Measurements from ENCODE around the gene SORCS2.

SORCS2 gene

DNA sequence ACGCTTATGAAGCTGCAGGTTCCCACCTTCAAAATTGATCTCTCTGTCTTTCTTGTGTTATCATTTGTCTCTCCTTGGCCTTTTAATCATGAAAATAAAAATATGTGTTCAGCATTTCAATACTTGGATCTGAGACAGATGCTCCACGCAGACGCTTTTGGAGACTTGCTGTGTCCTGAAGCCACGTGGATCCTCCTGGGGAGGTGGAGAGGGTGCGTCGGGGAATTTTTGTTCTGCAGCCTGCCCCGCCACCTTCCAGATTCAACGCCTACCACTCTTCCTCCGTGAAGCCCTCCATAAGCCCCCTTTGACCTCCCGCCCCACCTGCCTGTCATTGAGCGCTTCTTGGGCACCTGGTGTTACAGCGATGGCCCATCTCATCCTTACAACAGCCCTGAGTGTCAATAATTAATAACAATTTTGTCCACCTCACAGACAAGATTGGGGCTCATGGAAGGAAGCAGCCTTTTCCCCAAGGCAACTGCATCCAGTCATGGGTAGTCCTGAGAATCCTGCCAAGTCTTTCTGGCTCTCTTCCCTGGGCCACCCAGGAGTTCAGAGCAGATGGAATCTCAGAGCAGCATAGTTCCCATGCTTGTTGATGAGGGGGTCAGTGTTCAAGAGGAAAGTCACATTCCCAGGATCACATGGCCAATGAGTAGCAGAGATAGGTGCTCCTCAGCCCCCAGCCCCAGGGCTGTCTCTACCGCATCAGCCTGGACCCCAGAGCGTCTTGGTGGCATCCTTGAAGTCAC is 415.0 kb downstream of the SORCS2 start:
- DNase-seq: no peak

DNA sequence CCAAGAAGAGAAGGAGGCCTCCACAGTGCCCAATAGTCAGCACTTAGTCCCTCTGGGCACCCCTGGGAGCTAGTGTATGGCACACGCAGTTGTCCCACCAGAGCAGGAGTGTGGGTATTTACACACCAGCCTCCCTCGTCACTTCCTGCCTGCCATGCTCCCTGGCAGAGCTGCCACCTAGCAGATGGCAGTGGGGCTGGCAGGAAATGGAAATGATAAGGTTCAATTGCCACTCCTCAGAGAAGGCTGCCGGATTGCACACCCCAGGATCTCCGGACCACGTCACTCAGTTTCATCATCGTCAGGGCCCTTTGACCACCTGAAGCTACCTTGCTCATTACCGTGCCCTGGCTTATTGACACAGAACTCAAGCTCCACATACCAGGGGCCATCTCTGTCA is 415.7 kb downstream of the SORCS2 start:
- DNase-seq: no peak

DNA sequence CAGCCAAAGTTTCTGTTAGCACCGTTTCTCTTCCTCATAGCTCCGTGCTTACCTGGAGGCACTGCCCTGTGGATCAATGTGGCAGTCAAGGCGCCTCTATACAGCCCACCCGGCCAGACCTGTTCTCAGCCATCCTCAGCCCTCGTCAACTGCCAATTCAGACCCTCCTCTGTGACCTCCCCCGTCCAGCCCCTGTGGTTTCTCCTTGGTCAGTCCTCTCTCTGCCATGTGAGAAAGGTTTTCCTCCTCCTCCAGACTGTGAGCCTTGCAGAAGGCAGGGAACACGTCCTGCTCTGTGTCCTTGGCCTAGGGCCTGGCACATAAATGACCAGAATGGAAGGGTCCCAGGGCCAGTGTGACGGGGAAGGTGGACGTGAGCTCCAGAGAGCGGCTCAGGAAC is 417.0 kb downstream of the SORCS2 start:
- no peak for DNase-seq

DNA sequence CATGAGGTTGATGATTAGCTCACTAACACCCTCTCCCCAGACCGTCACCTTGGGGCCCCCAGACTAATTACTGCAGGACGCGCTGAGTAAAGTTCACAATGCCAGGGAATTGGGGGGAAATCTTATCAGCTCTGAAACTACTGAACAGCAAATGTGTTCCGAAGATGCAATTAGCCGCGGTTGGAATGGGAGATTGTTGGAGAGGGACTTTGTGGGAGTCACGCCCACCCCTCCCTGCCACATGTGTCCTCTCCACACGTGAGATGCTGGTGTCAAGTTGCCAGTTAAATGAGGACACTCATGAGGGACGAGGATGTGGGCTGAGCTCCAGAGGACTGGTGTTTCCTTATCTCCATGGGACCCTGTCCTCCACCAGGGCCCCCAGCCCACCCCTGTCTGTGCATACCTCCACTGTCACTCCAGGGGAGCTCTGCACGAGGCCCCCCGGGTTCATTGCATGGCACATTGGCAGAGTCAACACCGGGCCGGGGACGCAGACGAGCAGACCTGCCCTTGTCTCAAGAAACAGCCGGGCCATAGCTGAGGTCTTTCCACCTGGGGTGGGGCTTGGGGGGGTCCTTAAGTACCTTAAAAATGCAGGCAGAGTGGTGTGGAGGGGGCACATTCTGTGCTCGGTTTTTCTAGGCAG is 417.8 kb downstream of the SORCS2 start:
- DNase-seq: no peak

DNA sequence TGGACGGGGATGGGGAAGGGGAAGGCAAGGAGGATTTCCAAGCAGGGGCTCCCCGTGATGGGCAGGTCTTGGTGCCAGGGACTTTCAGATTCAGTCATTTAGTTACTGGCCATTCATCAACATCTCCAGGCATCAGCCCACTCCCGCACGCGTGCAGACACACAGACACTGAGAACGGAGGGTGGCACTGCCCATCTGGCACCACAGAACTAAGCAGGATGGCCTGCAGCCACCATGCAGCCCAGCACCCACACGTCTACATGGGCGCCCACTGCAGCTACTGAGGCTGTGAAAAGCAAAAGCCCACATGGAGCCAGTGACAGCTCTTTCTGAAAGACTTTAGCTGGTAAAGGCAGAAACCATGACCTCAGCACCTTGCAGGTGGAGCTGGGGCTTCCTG is 418.5 kb downstream of the SORCS2 start:
- no peak for DNase-seq

DNA sequence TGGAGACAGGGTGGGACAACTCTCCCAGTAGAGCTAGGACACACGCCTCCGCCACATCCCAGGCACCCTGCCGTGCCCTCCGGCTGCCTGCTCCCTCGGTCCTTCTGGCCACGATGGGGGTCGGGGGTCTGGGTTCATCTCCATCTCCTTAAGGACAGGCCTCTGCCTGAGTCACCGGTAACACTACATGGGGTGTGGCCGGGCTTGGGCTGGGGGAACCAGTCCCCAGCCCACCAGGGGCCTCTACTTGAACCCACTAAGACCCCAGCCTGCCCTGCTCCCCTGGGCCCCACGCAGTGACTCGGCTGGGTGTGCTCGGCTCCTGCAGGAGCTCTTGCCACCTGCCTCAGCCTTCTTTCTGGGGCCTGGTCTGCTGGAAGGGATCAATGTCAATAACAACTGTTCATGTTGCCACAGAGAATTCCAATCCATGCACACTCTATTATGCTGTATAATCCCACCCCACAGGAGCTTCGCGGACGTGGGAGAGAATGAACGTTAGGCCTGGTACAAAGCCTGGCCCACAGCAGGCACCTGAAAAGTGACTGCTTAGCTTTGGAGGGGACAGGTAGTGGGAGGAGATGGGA is 420.1 kb downstream of the SORCS2 start:
- DNase-seq: no peak

DNA sequence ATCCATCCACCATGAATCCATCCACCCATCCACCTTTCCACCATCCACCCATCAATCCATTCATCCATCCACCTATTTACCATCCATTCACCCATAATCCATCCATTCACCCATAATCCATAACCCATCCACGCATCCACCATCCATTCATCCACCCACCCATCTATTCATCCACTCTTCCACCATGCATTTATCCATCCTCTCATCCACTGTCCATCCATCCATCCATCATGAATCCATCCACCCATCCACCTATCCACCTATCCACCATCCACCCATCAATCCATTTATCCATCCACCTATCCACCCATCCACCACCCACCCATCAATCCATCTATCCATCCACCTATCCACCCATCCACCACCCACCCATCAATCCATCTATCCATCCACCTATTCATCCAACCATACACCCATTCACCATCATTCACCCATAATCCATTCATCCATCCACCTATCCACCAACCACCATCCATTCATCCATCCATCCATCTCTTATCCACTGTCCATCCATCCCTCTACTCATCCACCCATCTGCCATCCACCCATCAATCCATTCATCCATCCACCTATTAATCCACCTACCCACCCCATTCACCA is 422.1 kb downstream of the SORCS2 start:
- no peak for DNase-seq

DNA sequence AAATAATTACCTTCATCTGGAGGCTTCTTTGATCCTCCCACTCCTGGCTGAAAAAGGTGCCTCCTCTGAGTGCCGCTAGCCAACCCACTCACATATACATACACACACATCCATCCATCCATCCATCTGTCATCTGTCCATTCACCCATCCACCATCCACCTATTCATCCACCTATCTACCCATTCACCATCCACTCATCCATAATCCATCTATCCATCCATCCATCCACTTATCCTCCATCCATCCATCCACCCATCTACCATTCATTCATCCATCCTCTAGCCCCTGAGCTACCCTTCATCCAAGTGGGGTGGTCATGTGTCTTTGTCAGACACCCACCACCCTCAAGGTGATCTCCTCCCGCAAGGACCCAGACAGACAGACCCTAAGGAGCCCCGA is 423.9 kb downstream of the SORCS2 start:
- no peak for DNase-seq

DNA sequence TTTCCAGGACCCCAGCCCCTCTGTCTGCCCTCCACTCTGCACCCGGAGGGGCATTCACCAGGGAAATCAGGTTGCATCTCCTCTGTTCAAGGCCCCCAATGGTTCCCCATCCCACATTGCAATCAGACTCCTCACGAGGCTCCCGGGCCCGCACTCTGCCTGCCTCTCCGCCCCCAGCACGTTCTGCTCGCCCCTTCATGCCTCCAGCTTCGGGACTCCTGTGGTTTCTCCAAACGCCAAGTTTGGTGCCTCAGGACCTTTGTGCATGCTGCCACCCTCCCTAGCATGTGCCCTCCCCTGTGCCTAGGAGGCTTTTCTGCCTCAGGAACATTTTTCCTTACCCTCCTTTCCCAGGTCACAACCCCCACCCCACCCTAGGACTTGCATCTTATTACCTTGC is 426.0 kb downstream of the SORCS2 start:
- DNase-seq: no peak

DNA sequence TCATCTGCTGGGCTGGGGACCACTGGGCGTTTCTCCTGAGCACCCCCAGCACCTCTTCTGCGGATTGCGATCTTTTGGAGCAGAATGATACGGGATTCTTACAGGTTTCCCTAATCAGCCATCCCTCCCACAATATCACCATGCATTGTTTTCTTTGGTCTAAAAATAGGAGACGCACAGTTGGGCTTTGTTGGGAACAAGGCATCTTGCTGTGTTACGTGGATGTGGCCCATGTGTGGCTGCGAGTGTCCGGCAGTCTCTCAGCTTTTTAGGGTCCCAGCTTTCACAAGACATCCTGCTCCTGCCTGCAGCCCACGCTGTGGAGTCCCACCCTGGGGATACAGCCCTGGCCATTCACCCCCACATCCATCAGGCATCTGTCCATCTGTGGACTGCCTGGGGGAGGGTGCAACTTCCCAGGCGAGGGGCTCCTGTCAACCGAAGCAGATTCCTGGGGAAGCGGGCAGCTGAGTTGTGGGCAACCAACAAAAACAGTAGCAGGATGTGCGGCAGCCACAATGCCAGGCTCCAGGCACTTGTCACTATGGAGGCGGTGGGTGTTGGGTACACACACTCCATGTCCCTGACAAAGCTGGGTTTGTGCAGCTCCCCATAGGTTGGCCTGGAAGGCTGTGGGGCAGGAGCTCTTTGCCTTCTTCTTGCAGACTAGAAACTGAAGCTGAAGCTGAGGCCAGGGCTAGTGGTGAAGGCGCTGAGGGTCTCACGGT is 427.9 kb downstream of the SORCS2 start:
- no peak for DNase-seq

DNA sequence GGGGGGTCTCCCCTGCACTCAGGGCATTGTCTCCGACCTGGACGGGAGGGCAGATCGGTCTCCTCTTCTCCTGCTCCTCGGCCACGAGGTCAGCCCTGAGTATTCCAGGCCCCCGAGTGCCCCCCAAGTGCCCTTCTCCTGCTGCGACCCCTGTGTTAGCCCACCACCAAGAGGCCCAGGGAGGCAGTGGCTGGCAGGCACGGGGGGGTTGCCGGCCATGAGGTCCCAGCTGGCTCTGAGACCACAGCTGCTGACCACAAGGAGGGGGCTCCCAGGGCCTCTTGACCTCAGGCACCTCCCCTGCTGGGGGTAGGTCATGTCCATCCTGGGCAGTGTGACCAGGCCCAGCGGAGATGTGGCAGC is 428.5 kb downstream of the SORCS2 start:
- DNase-seq: no peak

DNA sequence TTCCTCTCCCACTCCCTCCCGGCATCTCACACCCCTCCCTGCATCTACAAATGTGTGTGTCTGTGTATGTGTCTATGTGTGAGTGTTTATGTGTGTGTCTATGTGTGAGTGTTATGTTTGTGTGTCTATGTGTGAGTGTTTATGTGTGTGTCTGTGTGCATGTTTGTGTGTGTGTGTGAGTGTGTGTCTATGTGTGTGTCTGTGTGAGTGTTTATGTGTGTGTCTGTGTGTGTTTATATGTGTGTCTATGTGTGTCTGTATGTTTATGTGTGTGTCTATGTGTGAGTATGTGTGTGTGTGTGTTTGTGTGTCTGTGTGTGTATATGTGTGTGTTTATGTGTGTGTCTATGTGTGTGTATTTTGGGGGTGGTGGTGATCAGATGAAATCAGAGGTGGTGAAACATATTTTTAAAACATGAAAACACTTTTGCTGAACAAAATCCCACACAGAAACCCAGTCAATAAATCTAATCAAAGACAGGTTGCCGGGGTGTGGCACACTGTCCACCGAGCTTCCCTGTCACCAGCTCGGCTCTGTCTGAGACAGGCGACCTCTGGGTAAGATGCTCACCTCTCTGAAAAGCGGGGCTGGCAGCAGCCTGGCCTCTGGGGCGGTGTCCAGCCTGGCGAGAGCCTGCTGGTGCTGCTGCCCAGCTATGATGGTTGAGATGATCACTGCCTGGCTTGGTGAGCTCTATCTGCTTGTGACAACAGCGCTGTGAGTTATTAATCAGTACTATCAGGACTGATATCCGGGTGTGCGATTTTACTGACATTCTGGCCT is 429.1 kb downstream of the SORCS2 start:
- DNase-seq: no peak

DNA sequence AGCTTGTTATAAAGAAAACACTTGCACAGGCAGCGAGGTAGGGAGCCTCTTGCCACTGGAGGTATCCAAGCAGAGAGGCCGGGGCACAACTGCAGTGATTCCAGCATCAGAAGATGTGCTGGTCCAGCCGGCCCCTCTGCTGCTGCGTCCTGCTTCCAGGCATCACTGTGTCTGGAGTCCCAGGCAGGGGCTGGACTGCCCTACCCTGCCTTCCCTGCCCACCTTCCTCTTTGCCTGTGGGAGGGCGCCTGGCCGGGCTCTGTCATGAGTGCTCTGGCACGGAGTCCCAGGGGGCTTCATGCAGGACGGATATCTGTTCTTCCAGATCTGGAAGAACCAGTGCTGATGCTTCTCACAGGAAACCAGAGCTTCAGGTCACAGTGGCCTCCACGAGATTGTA is 430.0 kb downstream of the SORCS2 start:
- no peak for DNase-seq

DNA sequence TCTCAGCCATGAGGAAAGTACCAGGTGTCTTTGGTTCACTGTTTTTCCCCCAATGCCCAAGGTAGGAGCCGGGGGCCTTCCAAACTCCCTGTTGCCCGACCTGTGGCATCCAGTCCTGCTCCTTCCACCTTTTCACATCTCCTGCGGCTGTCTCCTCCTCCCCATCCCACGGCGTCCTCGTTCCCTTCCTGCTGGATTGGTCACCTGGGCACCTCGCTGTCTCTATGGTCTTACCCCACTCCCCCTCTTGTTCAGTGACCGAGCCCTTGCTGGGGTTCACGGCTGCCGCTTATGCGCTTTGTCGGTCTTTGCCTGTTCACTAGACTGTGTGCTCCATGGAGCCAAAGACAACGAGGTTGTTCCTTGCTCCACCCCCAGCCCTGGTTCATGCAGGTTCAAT is 431.1 kb downstream of the SORCS2 start:
- no peak for DNase-seq

DNA sequence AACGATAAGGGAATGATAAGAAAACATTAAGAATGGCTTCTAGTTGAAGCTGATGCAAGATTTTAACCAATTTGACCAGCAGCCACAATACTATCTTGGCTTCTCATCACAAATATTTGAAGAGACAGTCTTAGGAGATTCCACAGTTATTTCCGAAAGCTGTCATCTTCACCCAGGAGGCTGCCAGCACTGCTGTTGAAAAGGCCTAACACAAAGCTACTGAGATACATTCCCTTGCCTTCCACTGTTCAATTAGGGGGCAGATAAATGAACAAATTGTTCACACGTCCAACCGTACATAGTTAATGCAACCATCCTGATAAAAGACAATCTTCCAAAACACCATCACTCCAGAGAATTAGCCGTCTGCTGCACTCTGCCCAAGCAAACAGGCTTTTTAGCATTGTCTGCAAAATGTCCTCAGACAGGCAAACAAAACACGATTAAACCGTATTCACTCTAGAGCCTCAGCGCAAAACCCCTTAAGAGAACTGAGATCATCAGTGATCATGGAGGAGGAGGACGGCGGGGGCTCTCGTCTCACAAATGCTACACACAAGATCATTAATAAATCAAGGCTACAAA is 432.1 kb downstream of the SORCS2 start:
- no peak for DNase-seq

DNA sequence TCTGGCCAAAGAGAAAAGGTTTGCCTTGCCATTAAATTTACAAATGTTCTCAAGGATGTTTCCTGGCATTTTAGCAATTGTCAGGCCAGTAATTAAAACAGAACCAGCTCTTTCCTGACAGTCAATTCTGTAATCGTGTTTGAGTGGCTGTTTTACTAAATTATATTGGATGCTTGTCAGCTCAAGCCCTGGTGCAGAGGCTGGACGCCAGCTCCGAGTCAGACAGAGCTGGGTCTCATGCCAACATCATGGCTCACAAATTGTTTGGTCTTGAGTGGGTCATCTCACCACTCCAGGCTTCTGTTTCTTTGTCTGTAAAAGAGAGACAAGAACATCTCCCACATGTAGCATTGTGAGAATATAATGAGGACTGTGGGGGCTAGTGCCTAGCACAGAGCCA is 432.7 kb downstream of the SORCS2 start:
- no peak for DNase-seq

DNA sequence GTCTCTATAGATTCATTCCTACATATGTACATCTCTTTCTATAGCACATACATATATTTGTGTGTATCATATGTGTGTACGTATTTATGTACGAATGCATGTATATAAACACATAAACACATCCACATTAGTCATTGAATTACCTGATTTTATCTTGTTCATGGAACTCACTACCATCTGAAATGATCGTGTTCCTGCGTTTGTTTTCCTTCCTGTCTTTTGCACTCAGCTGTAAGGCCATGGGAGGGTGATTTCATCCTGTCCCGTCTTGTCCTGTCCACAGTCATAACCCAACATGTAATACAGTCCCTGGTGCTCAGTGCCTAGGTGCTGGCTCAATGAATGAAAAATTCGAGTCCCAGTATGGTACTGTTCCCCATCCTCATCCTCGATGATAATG is 434.2 kb downstream of the SORCS2 start:
- no peak for DNase-seq

DNA sequence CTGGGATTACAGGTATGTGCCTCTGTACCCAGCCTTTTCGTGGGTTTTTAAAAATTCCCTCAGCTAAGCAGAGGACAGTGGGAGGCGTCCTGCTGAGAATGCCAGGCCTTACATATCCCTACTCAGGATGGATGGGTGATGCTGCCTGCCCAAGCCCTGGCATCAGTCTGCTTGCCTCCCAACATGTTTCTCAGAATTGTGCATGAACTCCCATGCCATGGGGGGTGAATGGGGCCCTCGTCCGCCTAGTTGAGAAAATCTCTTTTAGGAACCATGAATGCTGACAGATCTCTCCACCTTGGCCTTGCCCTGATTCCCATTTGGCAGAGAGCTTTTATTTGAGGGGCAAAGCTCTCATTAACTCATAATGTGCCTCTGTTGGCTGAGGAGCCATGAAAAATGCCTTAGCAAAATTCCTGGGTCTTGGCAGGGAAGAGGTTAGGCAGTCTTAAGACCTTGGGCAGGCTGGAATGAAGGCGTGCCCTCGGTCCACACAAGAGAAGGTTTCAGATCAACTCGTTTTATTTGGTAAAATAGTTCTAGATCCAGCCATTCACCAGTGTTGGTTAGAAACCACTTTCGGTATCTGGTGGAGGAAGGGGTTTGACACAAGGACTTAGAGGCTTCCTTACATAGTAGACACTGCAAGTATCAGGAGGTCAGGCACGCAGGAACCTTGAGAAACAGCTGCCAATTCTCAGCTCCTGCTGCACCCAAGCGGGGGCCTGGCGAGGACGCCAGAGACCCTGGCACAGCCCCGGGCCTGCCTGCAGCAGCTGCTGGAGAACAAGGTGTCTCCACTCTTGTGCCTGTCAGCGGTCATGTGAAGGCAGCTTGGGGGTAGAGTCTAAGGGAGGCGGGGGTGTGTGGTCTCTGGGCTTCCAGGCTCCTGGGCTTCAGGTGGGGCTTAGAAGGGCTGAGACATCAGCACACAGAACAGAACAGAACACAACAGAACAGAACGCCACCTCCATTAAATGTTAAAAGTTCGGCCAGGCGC is 435.2 kb downstream of the SORCS2 start:
- DNase-seq: no peak

DNA sequence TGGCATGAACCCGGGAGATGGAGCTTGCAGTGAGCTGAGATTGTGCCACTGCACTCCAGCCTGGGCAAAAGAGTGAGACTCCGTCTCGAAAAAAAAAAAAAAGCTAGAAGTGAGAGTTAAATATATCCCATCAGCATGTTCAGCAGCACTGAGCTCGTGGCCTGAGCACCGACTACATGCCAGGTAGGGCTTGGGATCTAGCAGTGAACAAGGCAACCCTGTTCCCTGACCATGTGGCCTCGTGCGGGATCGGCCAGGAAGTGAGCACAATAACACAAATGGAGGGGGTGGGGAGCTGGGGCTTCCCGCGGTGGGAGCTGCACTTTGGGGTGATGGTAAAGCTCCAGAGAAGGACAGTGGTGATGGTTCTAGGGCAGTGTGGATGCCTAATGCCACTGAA is 436.1 kb downstream of the SORCS2 start:
- no peak for DNase-seq

DNA sequence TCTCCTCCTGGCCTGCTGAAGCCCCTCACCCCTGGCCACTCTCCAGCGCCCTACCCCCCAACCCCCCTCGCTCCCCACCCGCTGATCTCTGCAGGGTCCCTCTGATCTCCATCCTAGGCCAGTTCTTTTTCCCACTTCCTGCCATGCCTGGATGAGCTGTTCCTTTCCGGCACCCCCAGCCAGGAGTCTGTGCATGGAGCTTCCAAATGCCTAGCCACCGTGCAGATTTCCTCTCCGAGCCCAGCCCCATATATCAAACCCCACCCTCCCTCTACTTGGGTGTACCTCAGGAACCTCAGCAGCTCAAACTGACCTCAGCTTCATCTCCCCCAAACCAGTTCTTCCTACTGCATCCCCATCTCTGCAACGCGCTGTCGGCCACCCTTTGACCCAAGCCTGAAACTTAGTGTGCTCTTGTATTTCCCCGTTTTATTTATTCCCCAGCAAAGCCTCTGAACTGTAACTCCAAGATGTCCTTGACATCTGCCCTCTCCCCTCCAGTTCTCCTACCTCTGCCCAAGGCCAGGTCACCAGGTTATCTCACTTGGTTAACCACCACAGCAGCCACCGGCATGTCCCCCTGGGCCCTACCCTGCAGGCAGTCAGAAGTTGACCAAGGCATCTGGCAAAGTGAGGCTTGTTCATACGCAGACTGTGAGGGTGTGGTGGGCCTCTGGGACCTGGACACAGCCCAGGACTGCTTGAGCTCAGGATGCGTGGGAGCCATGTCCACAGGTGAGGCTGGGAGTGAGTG is 437.3 kb downstream of the SORCS2 start:
- DNase-seq: no peak
